ENCODE data around the gene MAN1A2.

The MAN1A2 gene

GRCh38 chr1:117564227-117565075 lies 197.2 kb downstream of the MAN1A2 start:
- no peak for DNase-seq (ENCODE audit: low read depth)
- H3K4me3 ChIP-seq (ENCODE audit: low read depth, low read length) = no peak overlapping the region
- no peak for TF ChIP-seq CTCF (IDR thresholded peaks at IDR 0.05; ENCODE audit: low read depth, low read length, missing control alignments)
- in situ Hi-C loops (cut with HindIII; ENCODE audit: low sequenced_read_pairs) = no loop called here

GRCh38 chr1:117565076-117565556 lies 197.9 kb downstream of the MAN1A2 start:
- no peak overlapping the region for H3K4me3 ChIP-seq (ENCODE audit: low read depth, low read length)
- TF ChIP-seq CTCF (IDR thresholded peaks at IDR 0.05; ENCODE audit: low read depth, low read length, missing control alignments) = no peak
- in situ Hi-C loops (cut with HindIII; ENCODE audit: low sequenced_read_pairs) = no loop called here
- DNase-seq (ENCODE audit: low read depth) = no peak

GRCh38 chr1:117565745-117566455 lies 198.7 kb downstream of the MAN1A2 start:
- TF ChIP-seq CTCF (IDR thresholded peaks at IDR 0.05; ENCODE audit: low read depth, low read length, missing control alignments) = no peak
- in situ Hi-C loops (cut with HindIII; ENCODE audit: low sequenced_read_pairs) = no loop called here
- H3K4me3 ChIP-seq (ENCODE audit: low read depth, low read length) = no peak overlapping the region
- no peak for DNase-seq (ENCODE audit: low read depth)

GRCh38 chr1:117566556-117566955 lies 199.3 kb downstream of the MAN1A2 start:
- DNase-seq (ENCODE audit: low read depth) = no peak
- in situ Hi-C loops (cut with HindIII; ENCODE audit: low sequenced_read_pairs) = no loop called here
- no peak overlapping the region for H3K4me3 ChIP-seq (ENCODE audit: low read depth, low read length)
- TF ChIP-seq CTCF (IDR thresholded peaks at IDR 0.05; ENCODE audit: low read depth, low read length, missing control alignments) = no peak

- in situ Hi-C loops (cut with HindIII; ENCODE audit: low sequenced_read_pairs) = no loop called here
- no peak for DNase-seq (ENCODE audit: low read depth)
- H3K4me3 ChIP-seq (ENCODE audit: low read depth, low read length) = no peak overlapping the region
- no peak for TF ChIP-seq CTCF (IDR thresholded peaks at IDR 0.05; ENCODE audit: low read depth, low read length, missing control alignments)
These were observed 200.2 kb downstream of the MAN1A2 start for GRCh38 chr1:117567435-117567834.

- TF ChIP-seq CTCF (IDR thresholded peaks at IDR 0.05; ENCODE audit: low read depth, low read length, missing control alignments) = no peak
- in situ Hi-C loops (cut with HindIII; ENCODE audit: low sequenced_read_pairs) = no loop called here
- H3K4me3 ChIP-seq (ENCODE audit: low read depth, low read length) = no peak overlapping the region
- no peak for DNase-seq (ENCODE audit: low read depth)
These were observed 200.7 kb downstream of the MAN1A2 start for GRCh38 chr1:117567976-117568375.

Measured in astrocyte of the cerebellum (primary cell).